Trophoblast cell (in vitro differentiated cells and primary cell): ENCODE measurements around the gene ZFTA.

ENCODE experiments used
- DNase-seq, 2 donors: peaks; one replicate each; pipeline ENCODE4 v3.0.0-alpha.2; 2016
- H2AFZ ChIP-seq: 2 replicates; pipeline ENCODE4 v1.6.1; 2013; ENCODE audit warnings: low read length, moderate library complexity, mild to moderate bottlenecking; ENCODE audit not compliant: insufficient read depth, poor library complexity
- H2AK5ac ChIP-seq: 2 replicates; pipeline ENCODE4 v1.6.1; 2013; ENCODE audit warnings: mild to moderate bottlenecking, low read length
- H2BK120ac ChIP-seq: 2 replicates; pipeline ENCODE4 v1.6.1; 2013; ENCODE audit warnings: low read length, mild to moderate bottlenecking, moderate library complexity; ENCODE audit not compliant: insufficient read depth, poor library complexity
- H2BK12ac ChIP-seq: 2 replicates; pipeline ENCODE4 v1.6.1; 2013; ENCODE audit warnings: mild to moderate bottlenecking, low read length, moderate library complexity
- H2BK5ac ChIP-seq: 2 replicates; pipeline ENCODE4 v1.6.1; 2013; ENCODE audit warnings: low read length, low read depth, moderate library complexity, mild to moderate bottlenecking; ENCODE audit not compliant: poor library complexity
- H3K14ac ChIP-seq: 2 replicates; pipeline ENCODE4 v1.6.1; 2013; ENCODE audit warnings: mild to moderate bottlenecking, low read length
- H3K18ac ChIP-seq: 2 replicates; pipeline ENCODE4 v1.6.1; 2013; ENCODE audit warnings: mild to moderate bottlenecking, low read length
- H3K23ac ChIP-seq: 2 replicates; pipeline ENCODE4 v1.6.1; 2013; ENCODE audit warnings: low read length
- H3K27ac ChIP-seq: 2 replicates; pipeline ENCODE4 v1.5.1; 2013; ENCODE audit warnings: low read depth, mild to moderate bottlenecking, inconsistent platforms, low read length, moderate library complexity
- H3K27me3 ChIP-seq: 2 replicates; pipeline ENCODE4 v1.6.1; 2013; ENCODE audit warnings: inconsistent platforms, mild to moderate bottlenecking, low read length, moderate library complexity; ENCODE audit not compliant: insufficient read depth
- H3K36me3 ChIP-seq, 2 experiments: 1 replicate in 1 of 2; 2 replicates in 1 of 2; pipeline ENCODE4 v1.6.1; 2013; ENCODE audit warnings: low read length in 2 of 2, mild to moderate bottlenecking in 2 of 2, moderate library complexity in 1 of 2; ENCODE audit not compliant: insufficient read depth in 2 of 2, control insufficient read depth in 1 of 2
- H3K4ac ChIP-seq: 2 replicates; pipeline ENCODE4 v1.6.1; 2013; ENCODE audit warnings: low read depth, mild to moderate bottlenecking, low read length, moderate library complexity
- H3K4me1 ChIP-seq, 2 experiments: 1 replicate in 1 of 2; 2 replicates in 1 of 2; pipeline ENCODE4 v1.6.1; 2013; ENCODE audit warnings: low read length in 2 of 2, mild to moderate bottlenecking in 2 of 2, moderate library complexity in 1 of 2; ENCODE audit not compliant: insufficient read depth in 2 of 2, control insufficient read depth in 1 of 2
- H3K4me2 ChIP-seq: 2 replicates; pipeline ENCODE4 v1.6.1; 2013; ENCODE audit warnings: inconsistent platforms, mild to moderate bottlenecking, low read length, moderate library complexity
- H3K4me3 ChIP-seq: 2 replicates; pipeline ENCODE4 v1.5.1; 2013; ENCODE audit warnings: mild to moderate bottlenecking, low read depth, low read length, inconsistent platforms
- H3K79me1 ChIP-seq: one replicate; pipeline ENCODE4 v1.6.1; 2013; ENCODE audit warnings: low read length
- H3K79me2 ChIP-seq: 2 replicates; pipeline ENCODE4 v1.6.1; 2013; ENCODE audit warnings: low read length, mild to moderate bottlenecking; ENCODE audit not compliant: control insufficient read depth, insufficient read depth, poor library complexity
- H3K9ac ChIP-seq: 2 replicates; pipeline ENCODE4 v1.6.1; 2013; ENCODE audit warnings: mild to moderate bottlenecking, low read length
- H3K9me3 ChIP-seq: 2 replicates; pipeline ENCODE4 v1.6.1; 2013; ENCODE audit warnings: low read depth, mild to moderate bottlenecking, control low read depth, inconsistent platforms, low read length; ENCODE audit not compliant: insufficient read depth
- H4K12ac ChIP-seq: 2 replicates; pipeline ENCODE4 v1.6.1; 2013; ENCODE audit warnings: low read depth, mild to moderate bottlenecking, low read length, moderate library complexity
- H4K8ac ChIP-seq: 2 replicates; pipeline ENCODE4 v1.6.1; 2013; ENCODE audit warnings: low read depth, mild to moderate bottlenecking, low read length, moderate library complexity
- H4K91ac ChIP-seq: one replicate; pipeline ENCODE4 v1.6.1; 2013; ENCODE audit warnings: low read depth, mild to moderate bottlenecking, low read length, moderate library complexity
- WGBS: extraction: QIAGEN DNeasy Blood & Tissue Kit; methylation state at CpG from one replicate; pipeline ENCODE4 v1.1.7; 2013; ENCODE audit warnings: missing lambda C conversion rate; ENCODE audit not compliant: insufficient read length, insufficient coverage; ENCODE audit errors: extremely low coverage; 5-methylcytosine and 5-hydroxymethylcytosine counted together

The ZFTA gene

DNA sequence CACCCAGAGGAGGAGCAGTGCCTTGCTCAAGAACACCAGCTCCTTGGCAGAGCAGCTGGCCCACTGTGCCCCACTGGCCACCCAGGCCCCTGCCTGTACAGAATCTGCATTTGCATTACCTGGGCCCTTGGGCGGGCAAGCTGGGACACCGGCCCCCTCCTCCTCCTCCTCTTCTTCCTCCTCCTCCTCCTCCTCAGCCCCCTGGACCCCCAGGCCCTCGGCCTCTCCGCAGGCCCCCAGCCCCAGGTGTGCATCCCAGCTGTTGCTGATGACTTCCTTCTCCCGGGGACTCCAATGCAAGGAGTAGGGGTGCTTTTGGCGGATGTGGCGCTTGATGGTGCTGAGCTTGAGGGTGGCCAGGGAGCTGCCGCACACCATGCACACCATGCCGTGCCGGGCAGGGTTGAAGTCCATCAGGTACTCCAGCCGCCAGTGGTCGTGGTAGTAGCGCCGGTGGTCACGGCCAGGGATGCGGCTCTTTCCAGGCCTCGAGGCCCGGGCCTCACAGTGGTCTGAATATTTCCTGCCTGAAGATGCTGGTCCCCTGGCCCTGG lies 2.8 kb downstream of the ZFTA start:
- Histone ChIP-seq H3K79me1 (peaks cover 40% of the 10 kb centered on the region), H2AFZ (no peak overlapping the region), H3K4me3 (no peak overlapping the region), H3K79me2 (peaks cover 26% of the 10 kb centered on the region), H3K9ac (no peak overlapping the region), H4K8ac (no peak overlapping the region), H3K4me1 (peaks cover 48 to 55% of the 10 kb centered on the region in 2 experiments), H3K4me2 (no peak overlapping the region), H4K12ac (no peak overlapping the region), H3K27me3 (no peaks in the 10 kb centered on the region), H2BK12ac (no peak overlapping the region), H3K36me3 (peaks cover 34 to 45% of the 10 kb centered on the region in 2 experiments), H3K18ac (peak overlapping the region; percentile 23), H2BK120ac (no peak overlapping the region), H3K9me3 (no peaks in the 10 kb centered on the region), H2AK5ac (no peak overlapping the region), H3K27ac (no peak overlapping the region), H4K91ac (no peak overlapping the region), H3K23ac (no peak overlapping the region), H3K4ac (no peak overlapping the region), H3K14ac (no peak overlapping the region), H2BK5ac (no peak overlapping the region)
- WGBS, result no CpG with 5 or more reads among the region's 18 CpGs
- DNase-seq, result no peak

DNA sequence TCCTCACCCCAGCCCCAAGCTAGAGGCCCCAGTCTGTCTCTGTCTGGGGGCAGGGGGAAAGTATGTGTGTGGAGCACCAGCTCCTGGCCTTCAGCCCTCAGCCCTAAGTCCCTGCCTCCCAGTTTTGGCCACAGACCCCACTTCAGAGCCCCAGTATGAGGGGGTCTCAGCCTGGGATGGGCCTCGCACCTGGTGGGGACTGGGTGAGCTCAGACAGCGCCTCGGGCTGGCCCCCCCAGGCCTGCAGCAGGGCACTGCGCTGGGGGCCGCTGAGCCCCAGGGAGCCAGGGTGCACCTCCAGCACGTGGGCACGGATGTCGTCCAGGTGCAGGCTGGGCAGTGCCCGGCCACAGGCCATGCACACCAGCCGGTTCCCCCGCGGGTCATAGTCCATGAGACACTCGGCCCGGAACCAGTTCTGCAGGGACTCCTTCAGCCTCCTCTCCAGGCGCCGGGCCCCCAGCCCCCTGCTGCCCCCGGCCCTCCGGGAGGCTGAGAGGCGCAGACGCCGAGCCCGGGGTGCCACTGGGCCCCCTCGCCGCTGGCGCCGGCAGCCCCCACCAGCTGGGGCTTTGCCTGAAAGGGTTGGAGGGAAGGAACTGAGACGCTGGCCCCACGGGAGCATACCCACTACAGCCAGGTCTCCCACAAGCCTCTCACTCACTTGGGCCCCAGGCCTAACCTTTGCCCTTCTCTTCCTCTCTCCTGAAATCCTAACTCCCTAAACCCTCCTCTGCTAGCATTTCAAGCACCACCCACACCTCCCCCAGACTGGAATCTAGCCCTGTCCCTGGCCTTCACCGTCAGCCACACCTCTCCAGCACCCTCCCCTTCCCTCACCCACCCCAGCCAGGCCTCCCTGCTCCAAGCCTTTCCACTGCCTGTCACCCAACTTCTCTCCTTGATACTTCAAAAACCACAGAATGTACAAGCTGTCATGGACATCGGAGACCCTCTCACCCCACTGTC lies 3.6 kb downstream of the ZFTA start:
- H2AK5ac ChIP-seq, result peak overlapping the region; percentile 35
- peak overlapping the region; percentile 34 for H3K14ac ChIP-seq
- H3K4me2 ChIP-seq, result peak overlapping the region; percentile 2
- no peaks in the 10 kb centered on the region for H3K9me3 ChIP-seq
- H4K12ac ChIP-seq, result peak overlapping the region; percentile 35
- no peak overlapping the region for H3K4me3 ChIP-seq
- H3K9ac ChIP-seq, result no peak overlapping the region
- H3K79me2 ChIP-seq, result peaks cover 26% of the 10 kb centered on the region
- H3K23ac ChIP-seq, result no peak overlapping the region
- peaks cover 37% of the 10 kb centered on the region for H3K79me1 ChIP-seq
- H2BK5ac ChIP-seq, result no peak overlapping the region
- H3K27ac ChIP-seq, result peak overlapping the region; percentile 22
- no peaks in the 10 kb centered on the region for H3K27me3 ChIP-seq
- H4K91ac ChIP-seq, result peak overlapping the region; percentile 31
- WGBS, result no CpG with 5 or more reads among the region's 30 CpGs
- H4K8ac ChIP-seq, result no peak overlapping the region
- H2BK120ac ChIP-seq, result peak overlapping the region; percentile 25
- DNase-seq, result no peak
- H3K36me3 ChIP-seq, result peaks cover 35 to 49% of the 10 kb centered on the region in 2 experiments
- peaks cover 45 to 52% of the 10 kb centered on the region in 2 experiments for H3K4me1 ChIP-seq
- no peak overlapping the region for H2BK12ac ChIP-seq
- peak overlapping the region; percentile 27 for H3K4ac ChIP-seq
- H3K18ac ChIP-seq, result peak overlapping the region; percentile 46
- no peak overlapping the region for H2AFZ ChIP-seq

DNA sequence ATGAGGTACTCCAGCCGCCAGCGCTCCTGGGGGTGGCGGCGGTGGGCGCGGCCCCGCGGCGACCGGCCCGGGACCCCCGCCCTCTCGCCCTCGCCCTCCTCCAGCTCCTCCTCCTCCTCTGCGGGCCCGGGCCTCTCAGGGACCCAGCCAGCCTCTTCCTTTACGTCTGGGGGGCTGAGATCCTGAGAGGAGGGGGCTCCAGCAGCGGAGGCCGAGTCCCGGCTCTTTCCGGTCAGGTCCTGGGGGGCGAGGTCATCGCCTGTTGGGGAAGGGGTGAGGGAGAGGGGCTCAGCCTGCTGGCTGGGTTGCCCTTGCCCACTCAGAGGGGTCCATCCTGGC lies 4.3 kb downstream of the ZFTA start:
- Histone ChIP-seq H3K23ac (no peak overlapping the region), H3K79me1 (peaks cover 31% of the 10 kb centered on the region), H3K9ac (no peak overlapping the region), H3K18ac (peak overlapping the region; percentile 46), H3K79me2 (peaks cover 22% of the 10 kb centered on the region), H2BK12ac (no peak overlapping the region), H2AK5ac (peak overlapping the region; percentile 35), H2BK5ac (no peak overlapping the region), H4K8ac (no peak overlapping the region), H3K4me1 (peaks cover 45 to 49% of the 10 kb centered on the region in 2 experiments), H3K14ac (peak overlapping the region; percentile 34), H3K4me2 (peak overlapping the region; percentile 2), H2AFZ (no peak overlapping the region), H3K36me3 (peaks cover 36 to 50% of the 10 kb centered on the region in 2 experiments), H3K9me3 (no peaks in the 10 kb centered on the region), H3K27me3 (no peaks in the 10 kb centered on the region), H4K91ac (peak overlapping the region; percentile 34), H3K4ac (no peak overlapping the region), H2BK120ac (peak overlapping the region; percentile 25), H3K27ac (no peak overlapping the region), H3K4me3 (no peak overlapping the region), H4K12ac (peak overlapping the region; percentile 35)
- WGBS, result no CpG with 5 or more reads among the region's 23 CpGs
- DNase-seq, result no peak

GRCh38 chr11:63763496-63764339 lies 4.9 kb downstream of the ZFTA start:
- H3K4me2 ChIP-seq, result peak overlapping the region; percentile 69
- peak overlapping the region; percentile 0 for H3K27ac ChIP-seq
- H3K36me3 ChIP-seq, result peaks cover 36 to 51% of the 10 kb centered on the region in 2 experiments
- H3K9me3 ChIP-seq, result no peaks in the 10 kb centered on the region
- H3K27me3 ChIP-seq, result no peaks in the 10 kb centered on the region
- H4K91ac ChIP-seq, result peak overlapping the region; percentile 72
- no CpG with 5 or more reads among the region's 82 CpGs for WGBS
- H2BK5ac ChIP-seq, result no peak overlapping the region
- no peak for DNase-seq
- no peak overlapping the region for H2BK12ac ChIP-seq
- H3K4ac ChIP-seq, result no peak overlapping the region
- peak overlapping the region; percentile 56 for H4K12ac ChIP-seq
- peak overlapping the region; percentile 86 for H4K8ac ChIP-seq
- peak overlapping the region; percentile 46 for H3K4me3 ChIP-seq
- H2AFZ ChIP-seq, result peak overlapping the region; percentile 66
- H2BK120ac ChIP-seq, result no peak overlapping the region
- H3K79me2 ChIP-seq, result peaks cover 18% of the 10 kb centered on the region
- peak overlapping the region; percentile 76 for H3K14ac ChIP-seq
- H3K23ac ChIP-seq, result no peak overlapping the region
- H3K18ac ChIP-seq, result peak overlapping the region; percentile 87
- peak overlapping the region; percentile 20 for H3K9ac ChIP-seq
- H3K4me1 ChIP-seq, result peaks cover 45 to 49% of the 10 kb centered on the region in 2 experiments
- peak overlapping the region; percentile 92 for H2AK5ac ChIP-seq
- H3K79me1 ChIP-seq, result peaks cover 25% of the 10 kb centered on the region
